AG09309 (cell line): ENCODE results near the gene ZFAND3.

Experiments used
- DNase-seq: peaks from one replicate; pipeline ENCODE4 v3.0.0-alpha.2; 2010; ENCODE audit warnings: low read depth
- H3K4me3 ChIP-seq: 2 replicates; pipeline ENCODE4 v1.5.1; 2011; ENCODE audit warnings: mild to moderate bottlenecking, low read depth, low read length, moderate library complexity; ENCODE audit not compliant: control insufficient read depth
- CTCF ChIP-seq: IDR thresholded peaks from 2 replicates; pipeline ENCODE4 v1.5.1; 2011; ENCODE audit warnings: mild to moderate bottlenecking, low read depth, low read length, inconsistent platforms; ENCODE audit not compliant: insufficient read depth, control insufficient read depth; ENCODE audit errors: missing control alignments

ZFAND3 gene

DNA sequence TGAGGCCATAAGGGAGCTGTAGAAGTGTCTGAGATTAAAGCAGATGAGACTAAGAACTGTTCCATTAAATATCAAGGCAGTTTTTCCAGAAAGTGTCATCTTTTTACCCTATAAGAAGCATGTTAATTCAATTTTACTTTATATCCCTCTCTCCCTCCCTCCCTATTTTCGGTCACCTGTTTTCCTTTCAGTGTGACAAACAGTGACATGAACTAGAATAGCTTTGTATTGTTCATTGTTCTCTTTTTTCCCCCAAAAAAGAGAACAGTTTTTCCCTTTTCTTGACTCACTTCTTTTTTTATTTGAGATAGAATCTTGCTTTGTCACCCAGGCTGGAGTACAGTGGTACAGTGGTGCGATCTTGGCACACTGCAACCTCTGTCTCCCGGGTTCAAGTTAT is 269.3 kb downstream of the ZFAND3 start:
- no peak for DNase-seq
- TF ChIP-seq CTCF = no peak
- H3K4me3 ChIP-seq = no peak overlapping the region

GRCh38 chr6:38091613-38092012 is 272.1 kb downstream of the ZFAND3 start:
- H3K4me3 ChIP-seq = no peak overlapping the region
- no peak for TF ChIP-seq CTCF
- DNase-seq = no peak

DNA sequence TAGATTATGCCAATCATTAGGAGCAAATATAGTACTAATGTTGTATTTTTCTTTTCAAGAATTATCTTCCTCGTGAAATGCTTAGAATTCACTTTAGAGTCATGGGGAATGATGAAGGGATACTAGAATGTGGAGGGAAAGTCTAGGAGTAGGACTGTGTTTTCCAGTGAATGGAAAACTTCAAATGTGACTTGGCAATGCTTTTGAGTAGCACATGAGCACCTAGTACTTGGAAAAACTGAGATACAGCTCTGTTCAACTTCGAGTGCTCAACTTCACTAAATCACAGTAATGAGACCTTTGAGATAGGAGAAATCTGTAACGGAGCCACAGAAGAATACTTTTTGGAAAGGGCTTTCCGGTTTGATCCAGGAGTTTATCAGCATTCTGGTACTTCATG is 272.9 kb downstream of the ZFAND3 start:
- no peak overlapping the region for H3K4me3 ChIP-seq
- TF ChIP-seq CTCF = no peak
- no peak for DNase-seq

DNA sequence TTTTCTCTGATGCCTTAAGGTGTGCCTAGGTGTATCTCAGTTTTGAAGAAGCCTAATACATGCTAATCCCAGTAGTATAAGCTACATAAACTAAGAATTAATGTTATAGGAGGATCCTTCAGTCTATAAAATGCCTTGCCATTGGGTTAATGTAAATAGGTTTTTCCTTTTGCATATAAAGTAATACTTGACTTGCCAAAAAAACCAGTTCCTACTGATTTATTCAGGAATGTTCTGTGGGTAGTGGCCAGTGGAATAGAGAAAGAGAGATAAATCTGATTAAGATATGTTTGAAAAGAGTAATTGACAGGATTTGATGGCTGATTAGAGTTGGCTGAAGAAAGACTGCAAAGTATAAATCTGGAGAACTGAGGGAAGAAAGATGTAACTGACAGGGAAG is 273.4 kb downstream of the ZFAND3 start:
- no peak overlapping the region for H3K4me3 ChIP-seq
- no peak for TF ChIP-seq CTCF
- no peak for DNase-seq

DNA sequence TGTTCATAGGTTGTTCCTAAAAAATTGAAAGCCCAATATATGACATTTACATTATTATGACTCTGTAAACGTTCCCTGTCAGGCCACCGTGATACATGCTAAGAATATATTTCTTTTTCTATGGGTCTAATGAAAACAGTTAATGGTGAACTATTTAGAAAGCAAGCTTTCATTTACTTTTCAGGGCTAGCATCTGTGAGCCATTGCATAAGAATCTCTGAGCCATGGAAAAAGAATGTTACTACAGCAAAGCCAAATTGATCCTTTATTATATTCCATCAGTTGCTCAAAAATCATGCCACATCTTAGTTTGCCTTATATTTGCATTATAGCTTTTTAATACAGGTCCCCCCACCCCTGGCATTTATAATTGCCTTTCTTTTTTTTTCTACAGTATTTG is 275.5 kb downstream of the ZFAND3 start:
- DNase-seq = no peak
- TF ChIP-seq CTCF = no peak
- H3K4me3 ChIP-seq = no peak overlapping the region

- no peak for TF ChIP-seq CTCF
- H3K4me3 ChIP-seq = no peak overlapping the region
- DNase-seq = no peak
Observed at GRCh38 chr6:38099221-38099620, 279.7 kb downstream of the ZFAND3 start.

DNA sequence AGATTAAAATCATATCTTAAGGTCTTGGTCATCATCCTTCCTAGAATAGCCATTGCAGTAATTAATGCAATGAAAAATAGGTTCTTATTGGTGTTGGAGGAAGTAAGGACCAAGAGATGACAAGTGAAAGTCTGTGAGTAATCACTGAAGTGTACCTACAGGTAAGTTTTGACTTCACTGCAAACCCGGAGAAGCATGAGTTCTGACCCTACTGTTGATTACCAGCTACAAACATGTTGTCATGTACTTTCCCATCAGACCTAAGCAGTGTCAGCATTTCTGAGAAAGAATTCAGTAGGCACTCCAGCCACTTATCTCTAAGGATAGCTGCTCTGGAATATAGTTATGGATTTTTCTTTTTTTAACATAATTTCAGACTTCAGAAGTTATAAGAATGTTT is 280.9 kb downstream of the ZFAND3 start:
- H3K4me3 ChIP-seq = no peak overlapping the region
- no peak for TF ChIP-seq CTCF
- no peak for DNase-seq
